Neural progenitor cell (in vitro differentiated cells): ENCODE measurements around the gene ANO4. TPM values are rescaled to one million over a fixed set of nuclear protein-coding genes. Genes with fewer than 3 reads are reported as not detected.

Experiments
- DNase-seq: peaks from one replicate; pipeline ENCODE4 v3.0.0-alpha.2; 2016; ENCODE audit warnings: low spot score
- H2AFZ ChIP-seq: fragments of 200-600 bp; sonication (generic); replicated peaks from 2 replicates; pipeline ENCODE4 v1.6.1; 2016; ENCODE audit warnings: antibody characterized with exemption
- H3F3A ChIP-seq: fragments of 200-600 bp; sonication (generic); 2 replicates; pipeline ENCODE4 v1.6.1; 2016; ENCODE audit warnings: antibody characterized with exemption, low read depth
- H3K27ac ChIP-seq: fragments of 200-600 bp; sonication (generic); 2 replicates; pipeline ENCODE4 v1.5.1; 2016; ENCODE audit warnings: mild to moderate bottlenecking
- H3K27me3 ChIP-seq: fragments of 200-600 bp; sonication (generic); 2 replicates; pipeline ENCODE4 v1.6.1; 2016; ENCODE audit warnings: mild to moderate bottlenecking, moderate library complexity
- H3K36me3 ChIP-seq: fragments of 200-600 bp; sonication (generic); 2 replicates; pipeline ENCODE4 v1.5.1; 2016
- H3K4me1 ChIP-seq: fragments of 200-600 bp; sonication (generic); 2 replicates; pipeline ENCODE4 v1.6.1; 2016; ENCODE audit warnings: mixed run types
- H3K4me2 ChIP-seq: fragments of 200-600 bp; sonication (generic); 2 replicates; pipeline ENCODE4 v1.6.1; 2016
- H3K4me3 ChIP-seq: fragments of 200-600 bp; sonication (generic); 2 replicates; pipeline ENCODE4 v1.5.1; 2016
- H3K79me2 ChIP-seq: fragments of 200-600 bp; sonication (generic); 2 replicates; pipeline ENCODE4 v1.6.1; 2016; ENCODE audit warnings: low read depth
- H3K9ac ChIP-seq: fragments of 200-600 bp; sonication (generic); 2 replicates; pipeline ENCODE4 v1.6.1; 2016
- H3K9me3 ChIP-seq: fragments of 200-600 bp; sonication (generic); 2 replicates; pipeline ENCODE4 v1.5.1; 2016; ENCODE audit warnings: low read depth
- H4K20me1 ChIP-seq: fragments of 200-600 bp; sonication (generic); 2 replicates; pipeline ENCODE4 v1.6.1; 2016; ENCODE audit warnings: low read depth
- H3K27ac Mint-ChIP-seq: 3 replicates; pipeline ENCODE4 v1.8.0; 2021; ENCODE audit warnings: mixed read lengths
- H3K27me3 Mint-ChIP-seq: 2 replicates; pipeline ENCODE4 v1.8.0; 2022; ENCODE audit warnings: low read depth, mild to moderate bottlenecking, inconsistent platforms, moderate library complexity, mixed read lengths; ENCODE audit not compliant: insufficient read depth
- H3K36me3 Mint-ChIP-seq: 3 replicates; pipeline ENCODE4 v1.8.0; 2021; ENCODE audit warnings: mixed read lengths
- H3K4me1 Mint-ChIP-seq: 3 replicates; pipeline ENCODE4 v1.8.0; 2021; ENCODE audit warnings: mixed read lengths
- H3K4me3 Mint-ChIP-seq: 3 replicates; pipeline ENCODE4 v1.8.0; 2021; ENCODE audit warnings: mild to moderate bottlenecking, moderate library complexity, mixed read lengths
- H3K9me3 Mint-ChIP-seq: 3 replicates; pipeline ENCODE4 v1.8.0; 2020; ENCODE audit warnings: mixed read lengths
- EZH2 ChIP-seq: fragments of 200-600 bp; sonication (generic); IDR thresholded peaks from 2 replicates; pipeline ENCODE4 v1.6.1; 2017; ENCODE audit warnings: antibody characterized with exemption, mild to moderate bottlenecking, moderate library complexity
- EZH2phosphoT487 ChIP-seq: fragments of 200-600 bp; sonication (generic); IDR thresholded peaks from 2 replicates; pipeline ENCODE4 v1.6.1; 2017; ENCODE audit warnings: antibody characterized with exemption
- total RNA-seq: library from RNA; depleted of rRNA; stranded (reverse); fragments of >200 nt; gene quantifications from 2 replicates; pipeline ENCODE4 v1.2.3, GENCODE V29; 2015; ENCODE audit warnings: low replicate concordance
- TF ChIP-seq, protein P1 (sequence below): fragments of 200-600 bp; sonication (generic); IDR thresholded peaks from 2 replicates; pipeline ENCODE4 v1.5.1; 2017; ENCODE audit warnings: antibody characterized with exemption, mild to moderate bottlenecking

The ANO4 gene
- total RNA-seq, 1 donor from 2014 or later: not detected

GRCh38 chr12:101047652-101048051 lies 253.1 kb downstream of the ANO4 start:
- no peak overlapping the region for H2AFZ ChIP-seq
- no peaks in the 10 kb centered on the region for H3K9me3 ChIP-seq
- Mint-ChIP-seq H3K9me3 (no peaks in the 10 kb centered on the region), H3K27ac (no peak overlapping the region), H3K4me1 (no peaks in the 10 kb centered on the region), H3K4me3 (no peak overlapping the region), H3K36me3 (no peaks in the 10 kb centered on the region), H3K27me3 (no peaks in the 10 kb centered on the region)
- no peak overlapping the region for H3K9ac ChIP-seq
- no peak for DNase-seq
- H4K20me1 ChIP-seq: no peaks in the 10 kb centered on the region
- H3K36me3 ChIP-seq: no peaks in the 10 kb centered on the region
- H3K27me3 ChIP-seq: no peaks in the 10 kb centered on the region
- H3K4me2 ChIP-seq: no peak overlapping the region
- no peak overlapping the region for H3K4me3 ChIP-seq
- no peaks in the 10 kb centered on the region for H3K4me1 ChIP-seq
- H3F3A ChIP-seq: no peaks in the 10 kb centered on the region
- no peaks in the 10 kb centered on the region for H3K79me2 ChIP-seq
- TF ChIP-seq EZH2 (no peak), EZH2phosphoT487 (no peak)
- TF ChIP-seq, protein P1, sequence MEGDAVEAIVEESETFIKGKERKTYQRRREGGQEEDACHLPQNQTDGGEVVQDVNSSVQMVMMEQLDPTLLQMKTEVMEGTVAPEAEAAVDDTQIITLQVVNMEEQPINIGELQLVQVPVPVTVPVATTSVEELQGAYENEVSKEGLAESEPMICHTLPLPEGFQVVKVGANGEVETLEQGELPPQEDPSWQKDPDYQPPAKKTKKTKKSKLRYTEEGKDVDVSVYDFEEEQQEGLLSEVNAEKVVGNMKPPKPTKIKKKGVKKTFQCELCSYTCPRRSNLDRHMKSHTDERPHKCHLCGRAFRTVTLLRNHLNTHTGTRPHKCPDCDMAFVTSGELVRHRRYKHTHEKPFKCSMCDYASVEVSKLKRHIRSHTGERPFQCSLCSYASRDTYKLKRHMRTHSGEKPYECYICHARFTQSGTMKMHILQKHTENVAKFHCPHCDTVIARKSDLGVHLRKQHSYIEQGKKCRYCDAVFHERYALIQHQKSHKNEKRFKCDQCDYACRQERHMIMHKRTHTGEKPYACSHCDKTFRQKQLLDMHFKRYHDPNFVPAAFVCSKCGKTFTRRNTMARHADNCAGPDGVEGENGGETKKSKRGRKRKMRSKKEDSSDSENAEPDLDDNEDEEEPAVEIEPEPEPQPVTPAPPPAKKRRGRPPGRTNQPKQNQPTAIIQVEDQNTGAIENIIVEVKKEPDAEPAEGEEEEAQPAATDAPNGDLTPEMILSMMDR: no peak
- no peak overlapping the region for H3K27ac ChIP-seq

DNA sequence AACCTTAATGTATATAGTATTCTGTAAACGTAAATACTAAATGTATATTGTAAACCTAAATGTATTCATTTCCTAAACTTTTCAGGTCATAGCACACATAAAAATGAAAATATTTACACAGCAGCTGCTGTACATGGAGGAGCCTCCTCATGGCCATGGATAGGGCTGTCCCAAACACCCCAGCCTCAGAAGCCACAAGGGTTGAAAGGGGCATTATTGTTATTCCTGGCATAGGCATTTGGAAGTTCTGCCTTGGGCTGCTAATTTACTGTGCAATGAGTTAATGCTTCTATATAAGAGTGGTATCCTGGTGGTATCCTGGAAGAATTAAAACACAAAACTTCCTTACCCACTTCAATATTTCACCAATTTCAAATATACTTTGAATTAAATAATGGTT lies 256.1 kb downstream of the ANO4 start:
- no peaks in the 10 kb centered on the region for H3K79me2 ChIP-seq
- no peaks in the 10 kb centered on the region for H3K36me3 Mint-ChIP-seq
- H3K36me3 ChIP-seq: no peaks in the 10 kb centered on the region
- DNase-seq: no peak
- H3K4me2 ChIP-seq: no peak overlapping the region
- no peaks in the 10 kb centered on the region for H3K4me1 ChIP-seq
- no peaks in the 10 kb centered on the region for H3K27me3 ChIP-seq
- no peak overlapping the region for H3K27ac Mint-ChIP-seq
- H3K9me3 Mint-ChIP-seq: no peaks in the 10 kb centered on the region
- H2AFZ ChIP-seq: no peak overlapping the region
- H3K9me3 ChIP-seq: no peaks in the 10 kb centered on the region
- no peak overlapping the region for H3K4me3 Mint-ChIP-seq
- TF ChIP-seq EZH2 (no peak), EZH2phosphoT487 (no peak)
- TF ChIP-seq, protein P1: no peak
- no peak overlapping the region for H3K9ac ChIP-seq
- H3K4me3 ChIP-seq: no peak overlapping the region
- no peak overlapping the region for H3K27ac ChIP-seq
- H3K27me3 Mint-ChIP-seq: no peaks in the 10 kb centered on the region
- no peaks in the 10 kb centered on the region for H3F3A ChIP-seq
- H4K20me1 ChIP-seq: no peaks in the 10 kb centered on the region
- no peaks in the 10 kb centered on the region for H3K4me1 Mint-ChIP-seq

GRCh38 chr12:101051151-101051550 lies 256.6 kb downstream of the ANO4 start:
- no peak overlapping the region for H3K9ac ChIP-seq
- no peak overlapping the region for H3K4me3 Mint-ChIP-seq
- H3F3A ChIP-seq: no peaks in the 10 kb centered on the region
- no peaks in the 10 kb centered on the region for H3K36me3 ChIP-seq
- no peak overlapping the region for H3K4me3 ChIP-seq
- H3K79me2 ChIP-seq: no peaks in the 10 kb centered on the region
- no peak overlapping the region for H2AFZ ChIP-seq
- no peaks in the 10 kb centered on the region for H4K20me1 ChIP-seq
- H3K27ac ChIP-seq: no peak overlapping the region
- H3K27me3 ChIP-seq: no peaks in the 10 kb centered on the region
- no peaks in the 10 kb centered on the region for H3K27me3 Mint-ChIP-seq
- no peaks in the 10 kb centered on the region for H3K9me3 Mint-ChIP-seq
- TF ChIP-seq EZH2 (no peak), EZH2phosphoT487 (no peak)
- TF ChIP-seq, protein P1: no peak
- H3K4me1 Mint-ChIP-seq: no peaks in the 10 kb centered on the region
- H3K9me3 ChIP-seq: no peaks in the 10 kb centered on the region
- no peak overlapping the region for H3K4me2 ChIP-seq
- no peaks in the 10 kb centered on the region for H3K36me3 Mint-ChIP-seq
- DNase-seq: no peak
- no peaks in the 10 kb centered on the region for H3K4me1 ChIP-seq
- no peak overlapping the region for H3K27ac Mint-ChIP-seq
